ENCODE results near the gene SERTAD3.
"Not testable (repeated sequence)": the region's sequence is repeated elsewhere in the genome, so short reads cannot be mapped to it uniquely, and the experiment has no call there.

GRCh38 chr19:40475878-40476644, 31.9 kb upstream of the SERTAD3 start:
- not testable (repeated sequence) for TF ChIP-seq EZH2 (IDR thresholded peaks at IDR 0.05); POLR2AphosphoS5 (IDR thresholded peaks at IDR 0.05; ENCODE audit: borderline replicate concordance, low read depth, low read length)

All from SK-N-MC (cell line).